ENCODE measurements around the gene ZNF597. TPM values are rescaled to one million over a fixed set of nuclear protein-coding genes. Genes with fewer than 3 reads are reported as not detected.

Gene ZNF597
- total RNA-seq, 2 experiments from 2014 or later: 2.4 to 2.7 TPM

DNA sequence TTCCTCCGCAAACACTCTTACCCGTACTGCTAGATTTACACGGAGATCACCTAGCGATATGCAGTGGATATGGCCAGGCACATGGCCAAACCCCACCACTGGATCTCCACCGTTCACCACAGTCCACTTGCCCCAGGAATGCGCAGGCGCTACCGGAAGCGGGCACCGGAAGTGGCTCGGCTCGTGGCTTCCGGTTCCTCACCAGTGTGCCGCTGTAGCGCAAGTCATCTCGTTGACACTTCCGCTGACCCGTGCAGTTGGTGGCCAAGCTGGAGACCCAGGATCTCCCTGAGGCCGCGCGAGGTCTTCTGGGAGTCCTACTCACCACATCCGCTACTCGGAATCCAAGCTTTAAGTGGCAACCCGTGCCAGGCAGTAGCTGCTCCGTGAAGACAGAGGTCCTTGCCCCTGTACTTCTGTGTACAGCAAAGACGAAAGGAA, 11.5 kb downstream of the ZNF597 start:
- ATAC-seq: peak; percentile 70
- peaks cover 46% of the 10 kb centered on the region for H3K36me3 Mint-ChIP-seq (ENCODE audit: low read depth)
- peak overlapping the region; percentile 84 for H3K27ac Mint-ChIP-seq
- H3K4me1 Mint-ChIP-seq (ENCODE audit: low read depth): peaks cover 21% of the 10 kb centered on the region
- POLR2A ChIA-PET: interaction anchor here (1.1 to 1.6 kb wide), 2 partner anchors 26 to 31 kb away, joined by 4 to 5 read pairs; partner anchors contain the start of genes ZNF174 and ZSCAN32
- peak; percentile 72 for DNase-seq
- peak overlapping the region; percentile 52 for H3K4me3 Mint-ChIP-seq
- H3K9me3 Mint-ChIP-seq (ENCODE audit: insufficient read depth): peaks cover 16% of the 10 kb centered on the region
- CTCF ChIA-PET: interaction anchor here (0.8 to 1.1 kb wide), 2 partner anchors 13 to 22 kb away, joined by 3 to 4 read pairs; no protein-coding TSS in a partner anchor
- peaks cover 2% of the 10 kb centered on the region for H3K27me3 Mint-ChIP-seq (ENCODE audit: low read depth)

DNA sequence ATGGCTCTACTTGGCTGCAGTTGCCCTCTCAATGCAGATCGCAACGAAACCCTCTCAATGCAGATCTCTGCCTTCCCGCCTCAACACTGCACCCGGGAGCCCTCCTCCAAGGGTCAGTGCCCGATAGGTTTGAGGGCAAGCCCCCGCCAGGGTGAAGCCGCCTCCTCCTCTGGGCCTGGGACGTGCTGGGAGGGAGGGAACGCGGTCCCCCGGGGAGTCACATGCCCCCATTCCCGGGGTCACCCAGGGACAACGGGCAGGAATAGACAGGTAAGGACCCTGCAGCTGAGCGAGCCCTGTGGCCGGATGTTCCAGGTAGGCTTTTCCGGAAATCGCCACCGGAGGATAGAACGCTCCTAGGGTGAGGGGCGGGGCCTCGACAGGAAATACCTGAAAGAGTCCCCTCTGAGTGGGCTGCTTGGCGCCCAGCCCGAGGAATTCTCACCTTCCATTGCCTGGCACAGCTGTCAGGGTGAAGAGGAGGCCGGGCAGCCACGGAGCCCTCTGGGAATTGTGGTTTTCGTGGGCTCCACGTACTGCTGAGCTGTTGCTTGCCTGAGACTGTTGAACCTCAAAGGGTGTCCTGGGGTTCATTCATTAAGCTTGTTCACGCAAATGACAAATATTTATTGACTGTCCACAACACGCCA, 29.4 kb downstream of the ZNF597 start:
- CTCF ChIA-PET: no interaction called here
- ATAC-seq: no peak
- POLR2A ChIA-PET: interaction anchor here (0.6 kb wide), 1 partner anchor 188 kb away, joined by 3 read pairs; no protein-coding TSS in a partner anchor
- Mint-ChIP-seq H3K36me3 (ENCODE audit: low read depth) (peaks cover 23% of the 10 kb centered on the region), H3K27ac (no peak overlapping the region), H3K9me3 (ENCODE audit: insufficient read depth) (peaks cover 22% of the 10 kb centered on the region), H3K27me3 (ENCODE audit: low read depth) (no peaks in the 10 kb centered on the region), H3K4me1 (ENCODE audit: low read depth) (no peaks in the 10 kb centered on the region), H3K4me3 (no peak overlapping the region)
- no peak for DNase-seq

DNA sequence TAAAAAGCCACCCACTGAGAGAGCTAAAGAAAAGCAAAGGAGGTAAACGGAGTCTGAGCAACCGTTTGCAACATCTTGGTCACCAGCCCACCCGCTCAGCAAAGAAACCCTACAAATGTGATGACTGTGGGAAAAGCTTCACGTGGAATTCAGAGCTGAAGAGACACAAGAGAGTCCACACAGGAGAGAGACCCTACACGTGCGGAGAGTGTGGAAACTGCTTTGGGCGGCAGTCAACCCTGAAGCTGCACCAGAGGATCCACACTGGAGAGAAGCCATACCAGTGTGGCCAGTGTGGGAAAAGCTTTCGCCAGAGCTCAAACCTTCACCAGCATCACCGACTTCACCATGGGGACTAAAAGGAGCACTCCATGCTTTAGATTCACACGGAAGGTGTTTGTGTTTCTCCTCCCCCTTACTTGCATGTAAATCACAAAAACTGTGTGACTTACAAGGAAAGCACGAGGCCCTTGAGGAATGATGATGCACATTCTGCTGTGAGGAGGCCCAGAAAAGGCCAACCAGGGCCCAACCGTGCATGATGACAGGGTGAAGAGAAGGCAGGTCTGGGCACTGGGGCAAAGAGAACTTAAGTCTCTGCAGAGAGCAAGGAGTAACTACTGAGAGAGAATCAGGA, 34.6 kb downstream of the ZNF597 start:
- ChIA-PET POLR2A (no interaction called here), CTCF (interaction anchor here (0.7 kb wide), 1 partner anchor 14 kb away, joined by 5 read pairs; no protein-coding TSS in a partner anchor)
- ATAC-seq: no peak
- H3K9me3 Mint-ChIP-seq (ENCODE audit: insufficient read depth): peaks cover 60% of the 10 kb centered on the region
- no peak for DNase-seq
- H3K4me3 Mint-ChIP-seq: no peak overlapping the region
- peaks cover 5% of the 10 kb centered on the region for H3K4me1 Mint-ChIP-seq (ENCODE audit: low read depth)
- no peaks in the 10 kb centered on the region for H3K27me3 Mint-ChIP-seq (ENCODE audit: low read depth)
- no peak overlapping the region for H3K27ac Mint-ChIP-seq
- H3K36me3 Mint-ChIP-seq (ENCODE audit: low read depth): peaks cover 67% of the 10 kb centered on the region

DNA sequence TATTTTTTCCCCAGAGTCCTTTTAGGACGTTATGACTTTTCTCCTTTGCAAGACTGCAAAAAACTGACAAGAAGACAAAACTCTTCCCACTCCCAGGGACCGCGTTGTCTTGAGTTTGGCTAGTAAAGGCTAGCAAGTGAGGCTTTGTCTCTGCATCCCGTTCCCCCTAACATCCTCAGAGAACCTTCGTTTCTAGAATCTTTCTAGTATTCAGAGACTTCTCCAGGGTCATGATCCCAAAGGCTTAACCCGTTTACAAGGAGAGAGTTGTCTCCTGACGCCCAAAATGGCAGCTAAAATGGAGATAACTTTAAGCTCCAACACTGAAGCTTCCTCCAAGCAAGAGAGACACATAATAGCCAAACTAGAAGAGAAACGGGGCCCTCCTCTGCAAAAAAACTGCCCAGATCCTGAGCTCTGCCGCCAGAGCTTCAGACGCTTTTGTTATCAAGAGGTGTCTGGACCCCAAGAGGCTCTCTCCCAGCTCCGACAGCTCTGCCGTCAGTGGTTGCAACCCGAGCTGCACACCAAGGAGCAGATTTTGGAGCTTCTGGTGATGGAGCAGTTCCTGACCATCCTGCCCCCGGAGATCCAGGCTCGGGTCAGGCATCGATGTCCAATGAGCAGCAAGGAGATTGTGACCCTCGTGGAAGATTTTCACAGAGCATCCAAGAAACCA, 41.4 kb downstream of the ZNF597 start:
- peak overlapping the region; percentile 88 for H3K4me3 Mint-ChIP-seq
- DNase-seq (no peak), ATAC-seq (no peak)
- H3K27me3 Mint-ChIP-seq (ENCODE audit: low read depth): no peaks in the 10 kb centered on the region
- POLR2A ChIA-PET: interaction anchor here (0.6 to 3.1 kb wide), 20 partner anchors 8 to 715 kb away, joined by 3 to 26 read pairs (median 4); partner anchors contain the start of genes NAA60, ZNF263 and ZNF597
- CTCF ChIA-PET: interaction anchor here (0.9 to 2.0 kb wide), 9 partner anchors 25 to 137 kb away, joined by 3 to 6 read pairs (median 4); partner anchors contain the start of genes NAA60, TIGD7, ZNF597 and ZNF75A
- H3K4me1 Mint-ChIP-seq (ENCODE audit: low read depth): peaks cover 36% of the 10 kb centered on the region
- H3K27ac Mint-ChIP-seq: peak overlapping the region; percentile 89
- peaks cover 42% of the 10 kb centered on the region for H3K9me3 Mint-ChIP-seq (ENCODE audit: insufficient read depth)
- peaks cover 74% of the 10 kb centered on the region for H3K36me3 Mint-ChIP-seq (ENCODE audit: low read depth)

DNA sequence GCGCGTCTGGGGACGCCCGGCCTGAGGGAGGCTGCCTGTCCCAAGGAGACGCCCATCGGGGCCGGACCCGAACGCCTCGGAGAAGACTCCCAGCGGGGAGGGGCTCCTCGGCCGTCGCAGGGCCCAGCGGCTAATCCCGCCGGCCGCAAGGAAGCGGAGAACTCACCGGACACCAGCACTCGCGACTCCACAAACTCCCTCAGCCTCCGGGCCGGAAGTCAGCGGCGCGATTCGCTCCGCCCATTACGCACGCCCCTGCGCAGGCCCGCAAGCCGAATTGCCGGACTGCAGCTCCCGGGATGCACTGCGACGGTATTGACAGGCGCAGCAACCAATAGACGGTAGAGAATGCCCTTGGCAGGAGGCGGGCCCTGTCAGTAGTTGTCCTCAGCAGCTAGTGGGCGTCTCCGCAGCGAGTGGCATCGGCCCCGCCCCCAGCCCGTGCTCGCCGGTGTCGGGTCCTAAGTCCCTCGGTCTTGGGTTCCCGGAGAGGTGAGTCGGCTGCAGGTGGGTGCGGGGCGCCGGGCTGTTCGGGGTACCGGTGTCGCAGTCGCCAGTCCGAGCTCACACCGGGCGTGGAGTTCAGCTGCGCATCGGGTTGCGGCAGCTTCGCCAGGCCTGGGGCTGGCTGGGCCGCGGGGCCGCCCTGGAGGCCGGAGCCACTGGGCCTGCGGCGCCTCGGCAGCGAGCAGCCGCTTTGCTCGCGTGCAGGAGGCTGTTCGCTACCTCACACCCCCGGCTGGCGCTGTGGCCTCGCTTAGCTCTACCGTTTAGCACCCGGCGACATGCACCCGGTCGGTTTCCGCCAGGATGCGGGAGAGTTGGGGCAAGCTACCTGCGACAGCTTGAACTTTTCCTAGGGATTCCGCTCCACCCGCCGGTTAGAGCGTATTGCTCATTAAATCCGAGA, 42.3 kb downstream of the ZNF597 start, which contains the start of the genes ZNF174 and ZSCAN32:
ZNF174 (plus strand) TSS at position 437 of the 910 bp plus-strand sequence. CDS start 790 bp downstream, outside the sequence.
ZSCAN32 (minus strand) TSS at position 226 of the 910 bp plus-strand sequence. CDS start 3,447 bp downstream, outside the sequence.
- ChIA-PET CTCF (interaction anchor here (0.9 to 2.0 kb wide), 9 partner anchors 25 to 136 kb away, joined by 3 to 6 read pairs (median 4); partner anchors contain the start of genes CLUAP1, NAA60, TIGD7 and ZNF597), POLR2A (interaction anchor here (0.6 to 3.1 kb wide), 25 partner anchors 9 to 243 kb away, joined by 3 to 26 read pairs (median 4); partner anchors contain the start of genes NAA60, ZNF263 and ZNF597)
- peaks cover 74% of the 10 kb centered on the region for H3K36me3 Mint-ChIP-seq (ENCODE audit: low read depth)
- H3K4me1 Mint-ChIP-seq (ENCODE audit: low read depth): peaks cover 36% of the 10 kb centered on the region
- peak; percentile 99 for ATAC-seq
- peak within 1 kb of the TSS; percentile 88 for H3K4me3 Mint-ChIP-seq
- peak within 1 kb of the TSS; percentile 89 for H3K27ac Mint-ChIP-seq
- DNase-seq: peak; percentile 99
- no peaks in the 10 kb centered on the region for H3K27me3 Mint-ChIP-seq (ENCODE audit: low read depth)
- peaks cover 39% of the 10 kb centered on the region for H3K9me3 Mint-ChIP-seq (ENCODE audit: insufficient read depth)

DNA sequence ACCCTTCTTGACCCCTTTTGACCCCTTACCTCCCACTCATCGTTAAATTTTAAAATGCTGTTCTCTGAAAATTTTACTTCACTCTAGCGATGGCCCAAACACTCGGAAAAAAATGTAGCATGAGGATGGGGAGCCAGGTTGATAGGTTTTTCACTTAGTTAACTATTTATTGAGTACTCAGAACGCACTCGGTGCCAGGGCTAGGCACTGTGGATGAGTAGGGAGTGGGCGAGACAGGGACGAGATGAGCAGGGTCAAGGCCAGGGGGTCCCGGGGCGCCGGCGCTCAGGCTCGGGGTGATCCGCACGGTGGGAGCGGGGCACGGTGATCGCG, 42.9 kb downstream of the ZNF597 start:
- H3K27ac Mint-ChIP-seq: peak overlapping the region; percentile 87
- ChIA-PET POLR2A (interaction anchor here (0.6 to 3.1 kb wide), 20 partner anchors 8 to 242 kb away, joined by 3 to 26 read pairs (median 4); partner anchors contain the start of genes NAA60, ZNF263 and ZNF597), CTCF (interaction anchor here (0.7 to 2.0 kb wide), 6 partner anchors 43 to 135 kb away, joined by 3 to 6 read pairs (median 3); partner anchors contain the start of genes CLUAP1, NAA60, TIGD7 and ZNF597)
- DNase-seq: no peak
- H3K36me3 Mint-ChIP-seq (ENCODE audit: low read depth): peaks cover 75% of the 10 kb centered on the region
- no peak for ATAC-seq
- H3K27me3 Mint-ChIP-seq (ENCODE audit: low read depth): no peaks in the 10 kb centered on the region
- peaks cover 36% of the 10 kb centered on the region for H3K9me3 Mint-ChIP-seq (ENCODE audit: insufficient read depth)
- H3K4me1 Mint-ChIP-seq (ENCODE audit: low read depth): peaks cover 36% of the 10 kb centered on the region
- peak overlapping the region; percentile 88 for H3K4me3 Mint-ChIP-seq

DNA sequence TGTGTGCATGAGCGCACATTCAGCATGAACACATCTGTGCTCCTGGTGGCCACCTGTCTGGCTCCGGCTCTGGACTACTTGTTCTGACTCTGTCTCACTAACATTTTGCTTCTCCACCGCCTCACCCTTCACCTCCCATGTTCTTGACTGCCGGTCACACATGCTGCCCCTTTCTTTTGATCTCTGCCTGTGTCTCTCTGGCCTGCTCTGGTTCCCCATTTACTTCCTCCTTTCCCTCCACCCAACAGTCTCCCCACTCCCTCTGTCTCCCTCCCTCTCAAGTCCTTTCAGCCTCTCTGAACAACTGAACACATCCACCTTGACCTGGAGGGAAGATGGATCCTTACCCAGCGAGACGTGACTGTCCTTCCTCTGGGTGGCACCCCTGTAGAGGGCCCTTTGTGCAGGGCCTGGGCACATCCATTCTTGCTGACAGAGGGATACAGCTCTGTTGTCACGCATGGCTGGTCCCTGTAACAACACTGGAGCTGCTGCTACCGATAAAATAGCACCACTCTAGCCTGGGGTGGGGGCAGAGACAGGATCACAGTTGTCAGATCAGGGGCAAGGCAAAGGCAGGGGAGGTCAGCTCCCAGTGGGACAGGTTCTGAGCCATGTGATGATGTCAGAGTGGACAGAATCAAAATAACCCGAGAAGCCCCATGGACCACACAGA, 53.5 kb downstream of the ZNF597 start:
- peaks cover 40% of the 10 kb centered on the region for H3K9me3 Mint-ChIP-seq (ENCODE audit: insufficient read depth)
- DNase-seq: no peak
- no peak for ATAC-seq
- no peak overlapping the region for H3K4me3 Mint-ChIP-seq
- peaks cover 86% of the 10 kb centered on the region for H3K36me3 Mint-ChIP-seq (ENCODE audit: low read depth)
- H3K4me1 Mint-ChIP-seq (ENCODE audit: low read depth): peaks cover 6% of the 10 kb centered on the region
- ChIA-PET POLR2A (no interaction called here), CTCF (no interaction called here)
- no peak overlapping the region for H3K27ac Mint-ChIP-seq
- H3K27me3 Mint-ChIP-seq (ENCODE audit: low read depth): no peaks in the 10 kb centered on the region

DNA sequence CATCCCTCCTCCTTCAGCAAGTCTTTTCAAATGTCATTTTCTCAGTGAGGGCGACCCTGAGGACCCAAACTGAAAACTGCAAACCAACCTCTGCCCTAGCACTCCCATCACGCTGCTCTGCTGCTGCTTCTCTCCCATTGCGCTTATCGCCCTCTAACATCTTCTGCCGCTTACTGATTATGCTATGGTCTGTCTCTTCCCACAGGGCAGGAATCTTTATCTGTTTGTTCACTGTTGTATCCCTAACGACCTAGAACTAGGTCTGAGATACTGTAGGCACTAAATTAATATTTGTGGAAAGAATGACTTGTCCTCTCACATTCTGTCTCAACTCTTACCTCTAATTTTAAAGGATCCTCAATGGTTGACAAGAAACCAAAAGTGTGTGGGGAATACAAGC, 55.0 kb downstream of the ZNF597 start:
- H3K27ac Mint-ChIP-seq: no peak overlapping the region
- no peak for DNase-seq
- H3K9me3 Mint-ChIP-seq (ENCODE audit: insufficient read depth): peaks cover 40% of the 10 kb centered on the region
- H3K4me1 Mint-ChIP-seq (ENCODE audit: low read depth): no peaks in the 10 kb centered on the region
- no peak for ATAC-seq
- CTCF ChIA-PET: no interaction called here
- H3K27me3 Mint-ChIP-seq (ENCODE audit: low read depth): no peaks in the 10 kb centered on the region
- POLR2A ChIA-PET: no interaction called here
- peaks cover 86% of the 10 kb centered on the region for H3K36me3 Mint-ChIP-seq (ENCODE audit: low read depth)
- no peak overlapping the region for H3K4me3 Mint-ChIP-seq

DNA sequence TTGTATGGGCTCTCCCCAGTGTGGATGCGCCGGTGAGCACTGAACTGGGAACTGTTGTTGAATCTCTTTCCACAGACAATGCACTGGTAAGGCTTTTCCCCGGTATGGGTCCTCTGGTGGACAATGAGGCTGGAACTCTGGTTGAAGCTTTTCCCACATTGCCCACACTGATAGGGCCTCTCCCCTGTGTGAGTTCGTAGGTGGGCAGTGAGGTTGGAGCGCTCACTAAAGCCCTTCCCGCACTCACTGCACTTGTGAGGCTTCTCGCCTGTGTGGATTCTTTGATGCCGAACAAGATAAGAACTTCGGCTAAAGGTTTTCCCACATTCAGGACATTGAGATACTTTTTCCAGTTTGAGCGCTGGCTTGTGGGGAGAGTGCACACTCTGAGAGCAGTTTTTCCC, 60.3 kb downstream of the ZNF597 start:
- CTCF ChIA-PET: interaction anchor here (0.8 kb wide), 1 partner anchor 18 kb away, joined by 3 read pairs; no protein-coding TSS in a partner anchor
- DNase-seq (no peak), ATAC-seq (no peak)
- H3K4me3 Mint-ChIP-seq: no peak overlapping the region
- POLR2A ChIA-PET: interaction anchor here (1.0 kb wide), 1 partner anchor 77 kb away, joined by 4 read pairs; the partner anchor contains the start of genes TIGD7 and ZNF75A
- H3K36me3 Mint-ChIP-seq (ENCODE audit: low read depth): peaks cover 82% of the 10 kb centered on the region
- peaks cover 62% of the 10 kb centered on the region for H3K9me3 Mint-ChIP-seq (ENCODE audit: insufficient read depth)
- no peaks in the 10 kb centered on the region for H3K4me1 Mint-ChIP-seq (ENCODE audit: low read depth)
- no peak overlapping the region for H3K27ac Mint-ChIP-seq
- H3K27me3 Mint-ChIP-seq (ENCODE audit: low read depth): no peaks in the 10 kb centered on the region

Data from activated CD8-positive, alpha-beta T cell treated with anti-CD3 and anti-CD28 coated beads, Interleukin-2, amount 10 ng/mL, durations not matched to agents 7 days and 5 days (primary cell).